ENCODE measurements around the gene C16orf46.

C16orf46 gene

GRCh38 chr16:81029930-81030604 lies 47.0 kb downstream of the C16orf46 start:
- 91 to 94% methylated on average over 11 of the region's 11 CpGs for WGBS, 2 experiments
- no peaks in the 10 kb centered on the region for H3K27me3 ChIP-seq (ENCODE audit: control insufficient read depth, insufficient read depth, low read length, poor library complexity, severe bottlenecking)
- H3K9me3 ChIP-seq (ENCODE audit: control insufficient read depth, low read length), result no peaks in the 10 kb centered on the region
- H3K27ac ChIP-seq (ENCODE audit: insufficient read depth, low read depth, low read length, poor library complexity, severe bottlenecking), result no peak overlapping the region
- no peaks in the 10 kb centered on the region for H3K4me1 ChIP-seq (ENCODE audit: control insufficient read depth, insufficient read depth, low read length)
- H3K4me3 ChIP-seq (ENCODE audit: insufficient read depth, low read depth, low read length), result no peak overlapping the region
- peaks cover 10% of the 10 kb centered on the region for H3K36me3 ChIP-seq (ENCODE audit: control insufficient read depth, insufficient read depth, low read length)

GRCh38 chr16:81026429-81026828 lies 50.6 kb downstream of the C16orf46 start:
- H3K36me3 ChIP-seq (ENCODE audit: control insufficient read depth, insufficient read depth, low read length), result peaks cover 21% of the 10 kb centered on the region

GRCh38 chr16:81018496-81018895 lies 58.5 kb downstream of the C16orf46 start:
- no peaks in the 10 kb centered on the region for H3K27me3 ChIP-seq (ENCODE audit: control insufficient read depth, insufficient read depth, low read length, poor library complexity, severe bottlenecking)
- no peaks in the 10 kb centered on the region for H3K9me3 ChIP-seq (ENCODE audit: control insufficient read depth, low read length)
- no peak overlapping the region for H3K27ac ChIP-seq (ENCODE audit: insufficient read depth, low read depth, low read length, poor library complexity, severe bottlenecking)
- H3K36me3 ChIP-seq (ENCODE audit: control insufficient read depth, insufficient read depth, low read length), result peaks cover 67% of the 10 kb centered on the region
- H3K4me1 ChIP-seq (ENCODE audit: control insufficient read depth, insufficient read depth, low read length), result no peaks in the 10 kb centered on the region
- 92 to 98% methylated on average over 2 of the region's 2 CpGs for WGBS, 2 experiments
- H3K4me3 ChIP-seq (ENCODE audit: insufficient read depth, low read depth, low read length), result no peak overlapping the region

More at GRCh38 chr16:81026429-81026828, 50.6 kb downstream of the C16orf46 start:
- no peak overlapping the region for H3K4me3 ChIP-seq (ENCODE audit: insufficient read depth, low read depth, low read length)
- no peaks in the 10 kb centered on the region for H3K9me3 ChIP-seq (ENCODE audit: control insufficient read depth, low read length)
- H3K27ac ChIP-seq (ENCODE audit: insufficient read depth, low read depth, low read length, poor library complexity, severe bottlenecking), result no peak overlapping the region
- no peaks in the 10 kb centered on the region for H3K4me1 ChIP-seq (ENCODE audit: control insufficient read depth, insufficient read depth, low read length)
- 95% methylated on average over 3 of the region's 4 CpGs; no CpG with 5 or more reads in 1 of the 2 experiments for WGBS, 2 experiments
- no peaks in the 10 kb centered on the region for H3K27me3 ChIP-seq (ENCODE audit: control insufficient read depth, insufficient read depth, low read length, poor library complexity, severe bottlenecking)

- WGBS, 2 experiments, result 92 to 95% methylated on average over 2 of the region's 2 CpGs
- H3K4me3 ChIP-seq (ENCODE audit: insufficient read depth, low read depth, low read length), result no peak overlapping the region
- no peaks in the 10 kb centered on the region for H3K4me1 ChIP-seq (ENCODE audit: control insufficient read depth, insufficient read depth, low read length)
- no peaks in the 10 kb centered on the region for H3K9me3 ChIP-seq (ENCODE audit: control insufficient read depth, low read length)
- H3K36me3 ChIP-seq (ENCODE audit: control insufficient read depth, insufficient read depth, low read length), result peaks cover 45% of the 10 kb centered on the region
- no peaks in the 10 kb centered on the region for H3K27me3 ChIP-seq (ENCODE audit: control insufficient read depth, insufficient read depth, low read length, poor library complexity, severe bottlenecking)
- no peak overlapping the region for H3K27ac ChIP-seq (ENCODE audit: insufficient read depth, low read depth, low read length, poor library complexity, severe bottlenecking)
These were observed 62.4 kb downstream of the C16orf46 start for GRCh38 chr16:81014672-81015071.

- peaks cover 38% of the 10 kb centered on the region for H3K36me3 ChIP-seq (ENCODE audit: control insufficient read depth, insufficient read depth, low read length)
- WGBS, 2 experiments, result 94 to 100% methylated on average over 1 to 3 of the region's 3 CpGs
These were observed 64.1 kb downstream of the C16orf46 start for GRCh38 chr16:81012974-81013373.

More at GRCh38 chr16:81012974-81013373, 64.1 kb downstream of the C16orf46 start:
- H3K27ac ChIP-seq (ENCODE audit: insufficient read depth, low read depth, low read length, poor library complexity, severe bottlenecking), result no peak overlapping the region
- H3K9me3 ChIP-seq (ENCODE audit: control insufficient read depth, low read length), result no peaks in the 10 kb centered on the region
- peaks cover 4% of the 10 kb centered on the region for H3K4me1 ChIP-seq (ENCODE audit: control insufficient read depth, insufficient read depth, low read length)
- H3K4me3 ChIP-seq (ENCODE audit: insufficient read depth, low read depth, low read length), result no peak overlapping the region
- H3K27me3 ChIP-seq (ENCODE audit: control insufficient read depth, insufficient read depth, low read length, poor library complexity, severe bottlenecking), result no peaks in the 10 kb centered on the region

Data from ectodermal cell (in vitro differentiated cells).